Measurements from ENCODE around the gene EVI5.

DNA sequence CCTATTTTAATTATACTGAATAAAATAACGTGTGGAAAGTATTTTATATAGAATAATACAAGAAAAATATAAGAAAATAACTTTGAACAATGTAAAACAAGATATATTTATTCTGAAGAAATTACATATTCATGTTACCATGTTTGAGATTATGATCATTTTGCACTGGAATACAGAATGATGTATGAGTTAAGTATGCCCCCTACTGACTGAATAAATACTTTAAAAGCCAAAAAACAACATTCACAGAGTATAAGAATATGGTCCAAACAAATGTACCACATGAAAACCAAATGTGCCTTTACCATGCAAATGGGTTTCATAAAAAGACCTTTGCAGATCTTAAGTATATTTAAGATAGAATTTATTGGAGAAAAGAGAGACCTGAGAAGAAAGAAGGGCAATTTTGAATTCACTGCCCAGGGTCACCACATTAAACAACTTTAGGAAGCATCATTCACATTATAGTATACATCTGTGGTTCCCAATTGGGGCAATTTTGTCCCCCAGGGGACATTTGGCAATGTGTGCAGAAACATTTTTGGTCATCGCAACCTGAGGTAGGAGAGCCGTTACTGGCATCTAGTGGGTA, 161.6 kb downstream of the EVI5 start:
- TF ChIP-seq, protein P1, sequence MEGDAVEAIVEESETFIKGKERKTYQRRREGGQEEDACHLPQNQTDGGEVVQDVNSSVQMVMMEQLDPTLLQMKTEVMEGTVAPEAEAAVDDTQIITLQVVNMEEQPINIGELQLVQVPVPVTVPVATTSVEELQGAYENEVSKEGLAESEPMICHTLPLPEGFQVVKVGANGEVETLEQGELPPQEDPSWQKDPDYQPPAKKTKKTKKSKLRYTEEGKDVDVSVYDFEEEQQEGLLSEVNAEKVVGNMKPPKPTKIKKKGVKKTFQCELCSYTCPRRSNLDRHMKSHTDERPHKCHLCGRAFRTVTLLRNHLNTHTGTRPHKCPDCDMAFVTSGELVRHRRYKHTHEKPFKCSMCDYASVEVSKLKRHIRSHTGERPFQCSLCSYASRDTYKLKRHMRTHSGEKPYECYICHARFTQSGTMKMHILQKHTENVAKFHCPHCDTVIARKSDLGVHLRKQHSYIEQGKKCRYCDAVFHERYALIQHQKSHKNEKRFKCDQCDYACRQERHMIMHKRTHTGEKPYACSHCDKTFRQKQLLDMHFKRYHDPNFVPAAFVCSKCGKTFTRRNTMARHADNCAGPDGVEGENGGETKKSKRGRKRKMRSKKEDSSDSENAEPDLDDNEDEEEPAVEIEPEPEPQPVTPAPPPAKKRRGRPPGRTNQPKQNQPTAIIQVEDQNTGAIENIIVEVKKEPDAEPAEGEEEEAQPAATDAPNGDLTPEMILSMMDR (IDR thresholded peaks at IDR 0.05), result no peak
- TF ChIP-seq EP300 (IDR thresholded peaks at IDR 0.05) (no peak), POLR2A (IDR thresholded peaks at IDR 0.05) (no peak), POLR2AphosphoS5 (IDR thresholded peaks at IDR 0.05) (no peak)
